ENCODE data around the gene FOXI3. TPM values are rescaled to one million over a fixed set of nuclear protein-coding genes. Genes with fewer than 3 reads are reported as not detected.
"Not testable (repeated sequence)": the region's sequence is repeated elsewhere in the genome, so short reads cannot be mapped to it uniquely, and the experiment has no call there.

FOXI3 gene
- total RNA-seq, 1 donor from 2014 or later: not detected

DNA sequence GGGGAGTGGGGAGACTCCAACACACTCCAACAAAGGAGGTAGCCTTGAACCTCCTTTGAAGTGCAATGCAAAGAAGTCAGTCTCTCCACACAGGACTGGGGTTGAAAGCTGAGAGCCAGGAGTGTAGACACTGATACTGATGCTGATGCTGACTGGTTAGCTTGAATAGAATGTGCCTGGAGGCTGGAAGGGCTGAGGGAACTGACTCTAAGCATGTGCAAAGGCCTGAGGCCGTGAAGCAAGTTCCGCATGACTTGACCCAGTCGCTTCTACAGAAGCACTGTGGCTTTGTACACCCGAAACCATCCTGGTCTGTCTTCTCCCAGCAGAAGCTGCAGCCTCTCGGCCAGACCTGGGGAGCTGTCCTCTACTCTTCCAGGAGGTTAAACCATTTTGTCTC lies 10.4 kb downstream of the FOXI3 start:
- Mint-ChIP-seq H3K27me3 (ENCODE audit: low read depth) (peaks cover 43% of the 10 kb centered on the region), H3K4me1 (ENCODE audit: low read depth) (no peaks in the 10 kb centered on the region), H3K9me3 (ENCODE audit: low read depth) (no peaks in the 10 kb centered on the region), H3K4me3 (ENCODE audit: unreplicated experiment) (no peak overlapping the region), H3K36me3 (ENCODE audit: low read depth) (no peaks in the 10 kb centered on the region), H3K27ac (ENCODE audit: unreplicated experiment) (no peak overlapping the region)
- peak; percentile 49 for DNase-seq (ENCODE audit: low spot score)
- TF ChIP-seq, protein P1, sequence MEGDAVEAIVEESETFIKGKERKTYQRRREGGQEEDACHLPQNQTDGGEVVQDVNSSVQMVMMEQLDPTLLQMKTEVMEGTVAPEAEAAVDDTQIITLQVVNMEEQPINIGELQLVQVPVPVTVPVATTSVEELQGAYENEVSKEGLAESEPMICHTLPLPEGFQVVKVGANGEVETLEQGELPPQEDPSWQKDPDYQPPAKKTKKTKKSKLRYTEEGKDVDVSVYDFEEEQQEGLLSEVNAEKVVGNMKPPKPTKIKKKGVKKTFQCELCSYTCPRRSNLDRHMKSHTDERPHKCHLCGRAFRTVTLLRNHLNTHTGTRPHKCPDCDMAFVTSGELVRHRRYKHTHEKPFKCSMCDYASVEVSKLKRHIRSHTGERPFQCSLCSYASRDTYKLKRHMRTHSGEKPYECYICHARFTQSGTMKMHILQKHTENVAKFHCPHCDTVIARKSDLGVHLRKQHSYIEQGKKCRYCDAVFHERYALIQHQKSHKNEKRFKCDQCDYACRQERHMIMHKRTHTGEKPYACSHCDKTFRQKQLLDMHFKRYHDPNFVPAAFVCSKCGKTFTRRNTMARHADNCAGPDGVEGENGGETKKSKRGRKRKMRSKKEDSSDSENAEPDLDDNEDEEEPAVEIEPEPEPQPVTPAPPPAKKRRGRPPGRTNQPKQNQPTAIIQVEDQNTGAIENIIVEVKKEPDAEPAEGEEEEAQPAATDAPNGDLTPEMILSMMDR (IDR thresholded peaks at IDR 0.05): no peak

DNA sequence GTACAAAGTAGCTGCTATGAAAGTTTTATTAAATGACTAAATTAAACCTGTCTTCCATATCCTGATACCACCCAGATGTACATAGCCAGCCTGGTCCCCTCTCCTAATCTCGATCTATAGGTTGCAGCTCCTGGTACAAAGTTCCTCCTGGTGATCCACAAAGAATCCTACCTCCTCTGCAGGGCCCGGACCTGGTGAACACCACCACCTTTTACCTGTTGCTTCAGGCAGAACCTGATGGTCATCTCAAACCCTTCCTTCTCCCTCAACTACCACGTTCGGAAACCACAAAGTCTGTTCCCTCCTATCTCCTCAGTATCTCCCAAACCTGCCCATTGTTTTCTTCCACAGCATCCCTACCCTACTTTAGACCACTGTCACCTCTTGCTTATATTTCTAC lies 15.5 kb downstream of the FOXI3 start:
- H3K27me3 Mint-ChIP-seq (ENCODE audit: low read depth): peaks cover 37% of the 10 kb centered on the region
- TF ChIP-seq, protein P1 (IDR thresholded peaks at IDR 0.05): no peak
- H3K4me1 Mint-ChIP-seq (ENCODE audit: low read depth): no peaks in the 10 kb centered on the region
- no peaks in the 10 kb centered on the region for H3K36me3 Mint-ChIP-seq (ENCODE audit: low read depth)
- H3K27ac Mint-ChIP-seq (ENCODE audit: unreplicated experiment): no peak overlapping the region
- no peak overlapping the region for H3K4me3 Mint-ChIP-seq (ENCODE audit: unreplicated experiment)
- no peak for DNase-seq (ENCODE audit: low spot score)
- peaks cover 4% of the 10 kb centered on the region for H3K9me3 Mint-ChIP-seq (ENCODE audit: low read depth)

DNA sequence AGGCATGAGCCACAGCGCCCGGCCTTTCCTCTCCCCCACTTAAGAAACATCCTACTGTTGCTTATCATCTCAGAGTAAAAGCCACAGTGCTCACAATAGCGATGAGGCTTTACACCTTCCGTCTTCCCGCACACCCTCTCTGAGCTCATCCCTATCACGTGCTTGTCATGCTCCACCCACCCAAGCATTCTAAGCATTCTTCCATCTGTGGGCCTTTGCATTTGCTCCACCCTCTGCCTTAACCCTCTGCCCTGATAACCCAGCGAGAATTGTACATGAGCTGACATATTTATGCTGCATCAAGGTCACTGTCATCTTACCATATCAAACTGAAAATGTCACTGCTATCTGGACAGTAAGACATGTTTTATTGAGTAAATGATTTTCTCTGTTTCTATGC lies 22.6 kb downstream of the FOXI3 start:
- Mint-ChIP-seq H3K27ac (ENCODE audit: unreplicated experiment) (no peak overlapping the region), H3K27me3 (ENCODE audit: low read depth) (peaks cover 6% of the 10 kb centered on the region), H3K36me3 (ENCODE audit: low read depth) (no peaks in the 10 kb centered on the region), H3K9me3 (ENCODE audit: low read depth) (peaks cover 13% of the 10 kb centered on the region), H3K4me3 (ENCODE audit: unreplicated experiment) (no peak overlapping the region), H3K4me1 (ENCODE audit: low read depth) (no peaks in the 10 kb centered on the region)
- TF ChIP-seq, protein P1 (IDR thresholded peaks at IDR 0.05): no peak
- no peak for DNase-seq (ENCODE audit: low spot score)

DNA sequence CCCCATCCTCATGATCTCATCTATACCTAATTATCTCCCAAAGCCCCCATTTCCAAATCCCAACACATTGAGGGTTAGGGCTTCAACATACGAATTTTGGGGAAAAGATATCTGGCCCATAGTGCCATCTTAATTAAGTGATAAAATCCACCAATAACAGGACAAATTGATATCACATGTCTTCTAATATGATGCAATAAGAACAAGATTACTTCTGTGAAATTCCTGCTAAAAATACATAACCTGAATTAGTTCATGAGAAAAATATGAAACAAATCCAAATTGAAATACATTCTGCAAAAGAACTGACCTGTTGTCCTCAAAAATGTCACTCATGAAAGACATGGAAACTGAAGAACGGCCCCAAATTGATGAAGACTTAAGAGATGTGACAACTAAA lies 28.8 kb downstream of the FOXI3 start:
- no peak overlapping the region for H3K4me3 Mint-ChIP-seq (ENCODE audit: unreplicated experiment)
- peaks cover 5% of the 10 kb centered on the region for H3K9me3 Mint-ChIP-seq (ENCODE audit: low read depth)
- no peaks in the 10 kb centered on the region for H3K4me1 Mint-ChIP-seq (ENCODE audit: low read depth)
- H3K36me3 Mint-ChIP-seq (ENCODE audit: low read depth): no peaks in the 10 kb centered on the region
- TF ChIP-seq, protein P1 (IDR thresholded peaks at IDR 0.05): no peak
- H3K27me3 Mint-ChIP-seq (ENCODE audit: low read depth): peaks cover 13% of the 10 kb centered on the region
- no peak overlapping the region for H3K27ac Mint-ChIP-seq (ENCODE audit: unreplicated experiment)
- no peak for DNase-seq (ENCODE audit: low spot score)

DNA sequence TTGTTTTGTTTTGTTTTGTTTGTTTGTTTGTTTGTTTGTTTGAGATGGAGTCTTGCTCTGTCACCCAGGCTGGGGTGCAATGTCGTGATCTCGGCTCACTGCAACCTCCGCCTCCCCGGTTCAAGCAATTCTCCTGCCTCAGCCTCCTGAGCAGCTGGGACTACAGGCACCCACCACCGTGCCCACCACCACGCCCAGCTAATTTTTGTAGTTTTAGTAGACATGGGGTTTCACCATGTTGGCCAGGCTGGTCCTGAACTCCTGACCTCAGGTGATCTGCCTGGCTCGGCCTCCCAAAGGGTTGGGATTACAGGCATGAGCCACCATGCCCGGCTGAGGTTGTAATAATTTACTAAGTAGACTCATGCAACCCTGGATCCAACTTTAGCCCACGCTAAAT lies 33.4 kb downstream of the FOXI3 start:
- DNase-seq (ENCODE audit: low spot score); H3K4me3 Mint-ChIP-seq (ENCODE audit: unreplicated experiment); H3K27ac Mint-ChIP-seq (ENCODE audit: unreplicated experiment); H3K36me3 Mint-ChIP-seq (ENCODE audit: low read depth); H3K9me3 Mint-ChIP-seq (ENCODE audit: low read depth); H3K4me1 Mint-ChIP-seq (ENCODE audit: low read depth): not testable (repeated sequence)
- peaks cover 23% of the 10 kb centered on the region for H3K27me3 Mint-ChIP-seq (ENCODE audit: low read depth)

DNA sequence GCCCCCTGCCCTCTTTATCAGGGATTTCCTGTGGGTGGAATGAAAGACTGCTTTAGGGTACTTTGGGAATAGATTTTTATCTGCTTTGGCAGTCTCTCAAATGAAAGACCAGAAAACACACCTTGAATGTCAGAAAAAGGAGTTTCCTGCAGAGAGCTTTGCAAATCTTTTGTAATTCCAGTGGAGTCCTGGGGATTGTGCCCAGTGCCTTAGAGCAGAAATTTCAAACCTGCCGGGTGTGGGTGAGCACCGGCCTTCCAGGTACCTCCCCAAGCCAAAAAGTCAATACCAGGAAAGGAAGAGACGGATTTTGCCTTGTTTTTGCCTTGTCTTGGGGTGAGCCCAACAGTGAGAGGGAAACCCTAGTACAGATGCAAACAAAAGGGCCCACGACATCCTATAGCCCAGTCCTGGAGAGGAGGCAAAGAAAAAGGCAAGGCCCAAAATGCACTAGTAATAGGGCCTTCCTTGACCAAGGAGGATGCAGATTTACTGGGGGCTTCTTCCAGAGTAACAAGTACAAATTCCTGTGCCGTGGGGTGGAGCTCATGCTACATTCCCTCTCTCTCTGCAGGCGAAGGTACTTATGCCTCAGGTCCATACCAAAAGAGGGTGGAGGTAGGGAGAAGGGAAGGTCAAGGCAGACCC lies 36.4 kb downstream of the FOXI3 start:
- peaks cover 26% of the 10 kb centered on the region for H3K27me3 Mint-ChIP-seq (ENCODE audit: low read depth)

DNA sequence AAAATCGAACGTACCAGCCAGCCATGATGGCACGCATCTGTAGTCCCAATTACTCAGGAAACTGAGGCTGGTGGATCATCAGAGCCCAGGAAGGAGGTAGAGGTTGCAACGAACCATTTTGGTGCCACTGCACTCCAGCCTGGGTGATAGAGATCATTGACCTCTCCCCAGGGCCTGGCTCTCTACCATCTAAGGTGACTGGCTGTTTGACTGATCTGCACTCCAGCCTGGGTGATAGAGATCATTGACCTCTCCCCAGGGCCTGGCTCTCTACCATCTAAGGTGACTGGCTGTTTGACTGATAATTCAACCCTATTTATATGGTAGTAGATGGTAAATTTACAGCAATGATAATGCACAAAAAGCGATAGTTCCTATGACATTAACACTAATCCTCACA lies 43.6 kb downstream of the FOXI3 start:
- H3K27me3 Mint-ChIP-seq (ENCODE audit: low read depth); H3K9me3 Mint-ChIP-seq (ENCODE audit: low read depth); H3K27ac Mint-ChIP-seq (ENCODE audit: unreplicated experiment); H3K4me1 Mint-ChIP-seq (ENCODE audit: low read depth); DNase-seq (ENCODE audit: low spot score); H3K36me3 Mint-ChIP-seq (ENCODE audit: low read depth); H3K4me3 Mint-ChIP-seq (ENCODE audit: unreplicated experiment): not testable (repeated sequence)

More for the DNA sequence above, 36.4 kb downstream of the FOXI3 start:
- TF ChIP-seq, protein P1 (IDR thresholded peaks at IDR 0.05): no peak
- no peaks in the 10 kb centered on the region for H3K9me3 Mint-ChIP-seq (ENCODE audit: low read depth)
- no peaks in the 10 kb centered on the region for H3K36me3 Mint-ChIP-seq (ENCODE audit: low read depth)
- DNase-seq (ENCODE audit: low spot score): no peak
- H3K27ac Mint-ChIP-seq (ENCODE audit: unreplicated experiment): no peak overlapping the region
- H3K4me1 Mint-ChIP-seq (ENCODE audit: low read depth): no peaks in the 10 kb centered on the region
- H3K4me3 Mint-ChIP-seq (ENCODE audit: unreplicated experiment): no peak overlapping the region
